Stimulated activated naive B cell treated with anti-CD40 and anti-IgM and Interleukin-4, amounts not matched to agents 10 μg/mL and 1 μg/mL and 100 μg/mL, for 72 hours (primary cell): ENCODE measurements around the gene MMD2.
A peak's percentile ranks its signal among the peaks of the same experiment; 100 is the strongest.
"Not testable (repeated sequence)": the region's sequence is repeated elsewhere in the genome, so short reads cannot be mapped to it uniquely, and the experiment has no call there.

ENCODE experiments used
- ATAC-seq, 2 donors: fragments of 150-1000 bp; cut with Tn5 transposase; replicated peaks; 2 replicates each; pipeline ENCODE4 v1.10.0; 2021; ENCODE audit warnings: moderate library complexity in 1 of 2
- DNase-seq: peaks from one replicate; pipeline ENCODE4 v3.0.0; 2021
- H3K27ac Mint-ChIP-seq: one replicate; pipeline ENCODE4 v1.8.0; 2022; ENCODE audit warnings: mild to moderate bottlenecking, mixed read lengths
- H3K27me3 Mint-ChIP-seq, 2 donors: one replicate each; pipeline ENCODE4 v1.8.0; 2022; ENCODE audit warnings: mixed read lengths in 2 of 2
- H3K36me3 Mint-ChIP-seq, 2 donors: one replicate each; pipeline ENCODE4 v1.8.0; 2022; ENCODE audit warnings: mixed read lengths in 2 of 2, mild to moderate bottlenecking in 1 of 2
- H3K4me1 Mint-ChIP-seq, 2 donors: one replicate each; pipeline ENCODE4 v1.8.0; 2022; ENCODE audit warnings: mixed read lengths in 2 of 2, mild to moderate bottlenecking in 1 of 2
- H3K4me3 Mint-ChIP-seq, 2 donors: one replicate each; pipeline ENCODE4 v1.8.0; 2022; ENCODE audit warnings: mild to moderate bottlenecking in 2 of 2, mixed read lengths in 2 of 2, moderate library complexity in 1 of 2
- H3K9me3 Mint-ChIP-seq, 2 donors: one replicate each; pipeline ENCODE4 v1.8.0; 2022; ENCODE audit warnings: mixed read lengths in 2 of 2, mild to moderate bottlenecking in 1 of 2

The MMD2 gene

DNA sequence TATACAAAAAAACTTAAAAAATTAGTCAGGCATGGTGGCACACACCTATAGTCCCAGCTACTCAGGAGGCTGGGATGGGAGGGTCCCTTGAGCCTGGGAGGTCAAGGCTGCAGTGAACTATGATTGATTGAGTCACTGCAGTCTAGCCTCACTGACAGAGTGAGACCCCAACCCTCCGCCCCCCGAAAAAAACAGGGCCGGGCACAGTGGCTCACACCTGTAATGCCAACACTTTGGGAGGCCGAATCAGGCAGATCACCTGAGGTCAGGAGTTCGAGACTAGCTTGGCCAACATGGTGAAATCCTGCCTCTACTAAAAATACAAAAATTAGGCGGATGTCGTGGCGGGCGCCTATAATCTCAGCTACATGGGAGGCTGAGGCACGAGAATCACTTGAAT is 13.5 kb upstream of the MMD2 start:
- Mint-ChIP-seq H3K36me3 (peaks cover 5 to 10% of the 10 kb centered on the region in 2 donors), H3K4me1 (peaks cover 2 to 22% of the 10 kb centered on the region in 2 donors)
- not testable (repeated sequence) for H3K9me3 Mint-ChIP-seq, H3K4me3 Mint-ChIP-seq, H3K27me3 Mint-ChIP-seq, DNase-seq, ATAC-seq, H3K27ac Mint-ChIP-seq

DNA sequence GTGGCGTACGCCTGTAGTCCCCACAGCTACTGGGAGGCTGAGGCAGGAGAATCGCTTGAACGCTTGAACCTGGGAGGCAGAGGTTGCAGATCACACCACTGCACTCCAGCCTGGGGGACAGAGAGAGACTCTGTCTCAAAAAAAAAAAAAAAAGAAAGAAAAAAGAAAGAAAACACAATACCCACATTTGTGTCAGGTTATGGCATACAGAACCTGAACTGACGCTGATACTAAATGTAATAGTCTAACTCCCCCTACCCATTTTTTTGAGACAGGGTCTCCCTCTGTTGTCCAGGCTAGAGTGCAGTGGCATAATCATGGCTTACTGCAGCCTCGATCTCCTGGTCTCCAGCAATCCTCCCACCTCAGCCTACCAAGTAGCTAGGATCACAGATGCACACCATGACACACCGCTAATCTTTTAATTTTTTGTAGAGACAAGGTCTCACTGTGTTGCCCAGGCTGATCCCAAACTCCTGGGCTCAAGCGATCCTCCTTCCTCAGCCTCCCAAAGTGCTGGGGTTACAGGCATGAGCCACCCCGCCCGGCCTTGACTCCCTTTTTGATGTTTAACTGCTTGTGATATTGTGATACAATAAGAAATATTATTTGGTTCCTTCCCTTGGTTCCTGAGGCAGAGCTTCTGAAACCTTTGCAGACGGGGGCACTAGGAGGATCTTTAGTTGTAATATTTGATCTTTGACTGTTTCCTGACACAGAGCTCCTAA is 6.5 kb upstream of the MMD2 start:
- H3K4me1 Mint-ChIP-seq: no peaks in the 10 kb centered on the region
- no peak for DNase-seq

DNA sequence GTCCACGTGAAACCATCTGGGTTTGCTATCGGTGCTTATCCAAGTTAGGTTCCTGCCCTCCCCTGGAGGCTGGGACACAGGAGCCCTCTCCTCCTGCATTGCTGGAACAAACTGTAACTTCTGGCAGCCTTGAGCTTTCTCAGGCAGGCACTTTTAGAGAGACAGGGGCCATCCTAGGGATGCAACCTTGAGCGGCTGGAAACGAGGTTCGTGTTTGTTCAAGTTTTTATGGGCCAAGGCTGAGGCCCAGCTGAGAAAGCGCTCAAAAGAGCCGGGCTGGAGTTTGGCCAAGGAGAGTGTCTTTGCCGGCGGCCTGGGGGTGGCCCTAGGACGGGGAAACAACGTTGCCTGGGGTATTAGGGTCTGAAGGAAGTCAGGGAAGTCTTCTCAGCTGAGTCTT is 5.5 kb upstream of the MMD2 start:
- no peaks in the 10 kb centered on the region for H3K36me3 Mint-ChIP-seq
- no peak overlapping the region for H3K4me3 Mint-ChIP-seq
- DNase-seq (no peak), ATAC-seq (no peak)
- no peak overlapping the region for H3K27ac Mint-ChIP-seq
- H3K9me3 Mint-ChIP-seq: no peaks in the 10 kb centered on the region
- H3K4me1 Mint-ChIP-seq: no peaks in the 10 kb centered on the region
- H3K27me3 Mint-ChIP-seq: peaks cover 40 to 41% of the 10 kb centered on the region in 2 donors

More for the DNA sequence above, 6.5 kb upstream of the MMD2 start:
- Mint-ChIP-seq H3K27me3 (peaks cover 37 to 40% of the 10 kb centered on the region in 2 donors), H3K9me3 (no peaks in the 10 kb centered on the region), H3K4me3 (no peak overlapping the region), H3K27ac (no peak overlapping the region), H3K36me3 (no peaks in the 10 kb centered on the region)
- no peak for ATAC-seq

DNA sequence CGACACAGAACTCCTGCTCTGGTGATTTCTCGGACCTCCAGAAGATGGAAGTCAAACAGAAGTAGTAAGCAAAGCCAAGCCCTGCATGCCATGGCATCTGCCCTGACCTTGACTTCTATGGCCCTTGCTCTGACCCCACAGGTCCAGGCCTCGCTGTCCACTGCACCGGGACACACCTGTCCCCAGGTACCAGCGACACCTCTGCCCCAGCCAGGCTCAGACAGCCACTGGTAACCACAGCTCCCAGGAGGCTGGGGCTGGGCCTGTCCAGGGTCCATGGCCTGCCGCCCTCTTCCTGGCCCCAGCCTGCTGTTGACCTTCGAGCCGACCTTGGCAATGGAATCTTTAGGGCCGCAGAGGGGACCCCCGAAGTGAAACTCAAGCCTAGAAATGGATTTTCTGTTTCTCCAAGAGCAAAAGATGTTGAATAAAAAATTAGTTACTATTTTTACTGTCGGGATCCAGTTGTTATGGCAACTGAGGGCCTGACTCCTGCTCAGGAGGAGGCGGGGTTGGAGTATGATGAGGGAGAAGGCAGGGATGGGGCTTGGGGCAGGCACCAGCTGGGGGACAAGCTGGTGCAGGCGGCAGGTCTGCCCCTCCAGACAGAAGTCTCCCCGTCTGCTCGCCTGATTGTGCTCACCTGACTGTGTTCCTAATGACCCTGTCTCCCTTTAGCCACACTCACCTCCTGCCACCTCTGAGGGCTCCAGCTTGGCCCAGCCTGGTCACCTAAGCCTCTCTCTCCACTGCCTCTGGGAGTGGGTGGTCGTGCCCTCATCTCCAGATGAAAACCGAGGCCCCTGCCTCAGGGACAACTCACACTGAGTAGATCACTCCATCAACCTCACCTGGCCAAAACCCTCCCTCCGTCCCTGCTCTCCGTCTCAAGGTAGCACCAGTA is 4.1 kb upstream of the MMD2 start:
- Mint-ChIP-seq H3K4me1 (peaks cover 5 to 6% of the 10 kb centered on the region in 2 donors), H3K27me3 (peaks cover 45 to 47% of the 10 kb centered on the region in 2 donors), H3K9me3 (no peaks in the 10 kb centered on the region), H3K4me3 (no peak overlapping the region), H3K36me3 (peaks cover 3 to 5% of the 10 kb centered on the region in 2 donors), H3K27ac (no peak overlapping the region)
- no peak for DNase-seq
- ATAC-seq: no peak

DNA sequence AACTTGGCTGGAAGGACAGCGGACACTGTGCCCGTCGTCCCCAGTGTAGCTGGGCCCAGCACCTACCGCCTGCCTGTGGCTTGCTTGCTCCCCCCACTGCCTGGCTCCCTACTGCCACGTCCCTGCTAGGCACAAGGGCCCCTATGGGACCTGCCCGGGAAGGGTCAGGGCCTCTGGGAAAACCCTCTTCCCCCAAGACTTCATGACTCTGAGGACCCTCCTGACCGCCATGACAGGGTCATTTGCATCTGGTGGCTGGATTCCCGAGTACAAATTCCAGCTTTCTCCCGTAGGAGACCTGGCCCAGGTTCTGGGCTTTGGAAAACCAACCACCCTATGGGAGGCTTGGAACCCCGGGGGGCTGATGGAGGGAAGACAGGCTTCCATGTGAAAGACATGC is 1.4 kb upstream of the MMD2 start:
- Mint-ChIP-seq H3K4me3 (no peak overlapping the region), H3K27ac (no peak overlapping the region), H3K27me3 (peaks cover 51 to 66% of the 10 kb centered on the region in 2 donors), H3K4me1 (peaks cover 5 to 11% of the 10 kb centered on the region in 2 donors), H3K36me3 (peaks cover 3 to 5% of the 10 kb centered on the region in 2 donors), H3K9me3 (no peaks in the 10 kb centered on the region)
- ATAC-seq (no peak), DNase-seq (no peak)

GRCh38 chr7:4959893-4960292 is 906 bp upstream of the MMD2 start:
- H3K4me3 Mint-ChIP-seq: no peak overlapping the region

DNA sequence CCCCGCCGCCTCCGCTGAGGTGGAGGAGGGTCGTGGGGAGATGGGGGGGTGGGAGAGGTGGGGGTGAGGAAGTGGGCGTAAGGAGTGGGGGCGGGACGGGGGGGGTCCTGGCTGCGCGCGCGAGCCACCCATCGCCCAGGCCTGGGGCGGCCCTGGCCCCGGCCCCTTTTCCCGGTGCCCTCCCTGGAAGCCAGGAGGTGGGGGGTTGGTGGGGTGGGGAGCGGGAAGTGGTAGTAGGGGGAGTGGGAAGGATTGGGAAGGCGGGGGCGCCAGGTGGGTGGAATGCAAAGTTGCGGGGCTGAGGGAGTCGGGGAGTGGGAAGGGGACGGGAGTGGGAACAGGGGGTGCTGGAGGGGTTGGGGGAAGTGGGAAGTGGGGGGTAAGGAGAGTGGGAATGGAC is 319 bp upstream of the MMD2 start:
- DNase-seq (no peak), ATAC-seq (no peak)
- Mint-ChIP-seq H3K4me3 (no peak overlapping the region), H3K36me3 (peaks cover 3 to 5% of the 10 kb centered on the region in 2 donors), H3K27ac (no peak overlapping the region), H3K4me1 (peaks cover 5 to 11% of the 10 kb centered on the region in 2 donors), H3K27me3 (peaks cover 52 to 70% of the 10 kb centered on the region in 2 donors), H3K9me3 (no peaks in the 10 kb centered on the region)

More at GRCh38 chr7:4959893-4960292, 906 bp upstream of the MMD2 start:
- Mint-ChIP-seq H3K27ac (no peak overlapping the region), H3K36me3 (peaks cover 3 to 5% of the 10 kb centered on the region in 2 donors), H3K27me3 (peaks cover 55 to 70% of the 10 kb centered on the region in 2 donors), H3K4me1 (peaks cover 5 to 11% of the 10 kb centered on the region in 2 donors), H3K9me3 (no peaks in the 10 kb centered on the region)
- no peak for ATAC-seq
- DNase-seq: no peak

DNA sequence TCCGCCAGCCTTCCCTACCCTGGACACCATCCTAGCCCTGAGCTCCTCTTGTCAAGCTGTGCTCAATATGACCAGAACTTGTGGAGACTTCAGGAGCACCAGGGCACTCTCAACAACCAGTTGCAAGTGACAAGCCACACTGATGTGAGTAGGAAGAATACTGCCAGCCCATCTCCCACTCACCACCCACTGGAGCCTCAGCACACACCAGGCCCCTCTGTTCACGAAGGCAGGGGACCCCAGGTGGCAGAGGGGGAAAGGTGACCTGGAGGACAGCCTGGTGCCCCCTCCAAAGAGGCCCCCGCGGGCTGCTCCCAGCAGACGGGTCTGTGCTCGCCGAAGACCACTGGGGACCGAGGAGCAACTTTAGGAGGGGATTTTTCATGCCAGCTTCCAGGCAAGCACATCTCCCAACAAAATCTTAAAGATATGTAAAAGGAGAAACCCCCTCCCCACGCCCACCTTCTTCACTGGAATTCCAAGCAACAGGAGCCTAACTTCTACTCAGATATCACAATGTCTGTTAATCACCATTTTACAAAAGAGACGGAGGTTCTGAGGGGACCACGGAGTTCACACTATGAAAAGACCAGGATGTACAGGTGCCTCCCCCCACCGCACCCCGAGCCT is 1.0 kb downstream of the MMD2 start:
- no peaks in the 10 kb centered on the region for H3K9me3 Mint-ChIP-seq
- no peak overlapping the region for H3K27ac Mint-ChIP-seq
- H3K36me3 Mint-ChIP-seq: peaks cover 3 to 5% of the 10 kb centered on the region in 2 donors
- ATAC-seq: no peak
- peaks cover 5 to 12% of the 10 kb centered on the region in 2 donors for H3K4me1 Mint-ChIP-seq
- H3K4me3 Mint-ChIP-seq: peak overlapping the region; percentile 49 to 78
- DNase-seq: no peak
- H3K27me3 Mint-ChIP-seq: peaks cover 50 to 71% of the 10 kb centered on the region in 2 donors

DNA sequence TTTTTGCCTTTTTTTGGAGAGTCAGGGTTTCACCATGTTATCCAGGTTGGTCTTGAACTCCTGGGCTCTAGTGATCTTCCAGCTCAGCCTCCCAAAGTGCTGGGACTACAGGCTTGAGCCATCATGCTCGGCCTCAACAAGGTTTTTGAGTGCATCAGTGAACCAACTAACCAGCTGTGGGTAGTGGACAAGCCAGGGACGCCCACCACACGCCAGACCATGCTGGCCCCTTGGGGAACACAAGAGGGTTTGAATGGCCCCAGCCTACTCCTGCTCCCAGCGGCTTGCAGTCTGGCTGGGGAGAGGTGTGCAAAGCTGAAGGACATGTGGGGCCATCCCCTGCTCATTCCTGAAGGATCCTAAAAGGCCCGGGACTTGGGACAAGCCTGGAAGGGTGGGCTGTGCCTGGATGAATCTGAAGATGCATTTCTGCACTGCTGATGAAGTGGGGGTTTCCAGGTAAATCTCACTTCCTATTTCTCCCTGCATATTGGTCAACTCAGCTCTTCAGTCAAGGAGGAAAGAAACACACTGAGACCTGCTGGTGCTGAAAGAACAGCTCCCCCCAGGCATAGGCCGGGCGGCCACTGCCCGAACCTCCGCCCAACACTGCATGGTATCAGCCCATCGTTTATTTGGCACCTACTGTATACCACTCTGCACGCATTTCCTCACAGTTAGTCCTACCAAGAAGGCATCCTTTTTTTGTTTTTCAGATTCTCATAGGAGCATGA is 6.9 kb downstream of the MMD2 start:
- H3K27ac Mint-ChIP-seq: no peak overlapping the region
- H3K36me3 Mint-ChIP-seq: no peaks in the 10 kb centered on the region
- peaks cover 8 to 15% of the 10 kb centered on the region in 2 donors for H3K9me3 Mint-ChIP-seq
- H3K27me3 Mint-ChIP-seq: peaks cover 48 to 65% of the 10 kb centered on the region in 2 donors
- ATAC-seq: peak; percentile 96 to 98
- H3K4me1 Mint-ChIP-seq: peaks cover 7 to 12% of the 10 kb centered on the region in 2 donors
- H3K4me3 Mint-ChIP-seq: no peak overlapping the region
- DNase-seq: peak; percentile 55

DNA sequence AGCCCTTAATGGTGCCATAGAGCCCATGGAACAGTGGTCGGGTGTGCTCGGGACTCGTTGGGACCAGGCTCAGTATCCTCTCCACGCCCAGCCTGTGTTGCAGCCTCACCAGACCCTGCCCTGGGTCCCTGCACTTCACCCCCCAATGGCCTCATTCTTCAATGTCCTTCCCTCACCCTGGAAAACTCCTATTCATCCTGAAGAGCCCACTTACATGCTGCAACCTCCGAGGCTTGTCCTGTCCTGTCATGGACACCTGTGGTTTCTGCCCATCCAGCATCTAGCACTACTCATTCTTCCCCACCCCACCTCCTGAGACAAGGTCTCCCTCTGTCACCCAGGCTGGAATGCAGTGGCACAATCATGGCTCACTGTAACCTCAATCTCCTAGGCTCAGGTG is 7.7 kb downstream of the MMD2 start:
- Mint-ChIP-seq H3K4me3 (no peak overlapping the region), H3K36me3 (no peaks in the 10 kb centered on the region), H3K9me3 (peaks cover 8 to 15% of the 10 kb centered on the region in 2 donors), H3K4me1 (peaks cover 7 to 12% of the 10 kb centered on the region in 2 donors), H3K27ac (no peak overlapping the region), H3K27me3 (peaks cover 42 to 61% of the 10 kb centered on the region in 2 donors)
- DNase-seq (no peak), ATAC-seq (no peak)

DNA sequence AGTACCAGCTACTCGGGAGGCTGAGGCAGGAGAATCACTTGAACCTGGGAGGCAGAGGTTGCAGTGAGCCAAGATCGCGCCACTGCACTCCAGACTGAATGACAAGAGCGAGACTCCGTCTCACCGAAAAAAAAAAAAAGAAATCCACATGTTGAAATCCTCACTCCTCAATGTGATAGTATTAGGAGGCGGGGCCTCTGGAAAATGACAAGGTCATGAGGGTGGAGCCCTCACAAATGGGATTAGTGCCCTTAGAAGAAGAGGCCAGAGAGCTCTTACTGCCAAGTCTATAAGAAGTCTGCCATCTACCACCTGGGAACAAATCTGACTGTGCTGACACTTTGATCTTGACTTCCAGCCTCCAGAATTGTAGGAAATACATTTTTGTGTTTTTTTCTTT is 10.6 kb downstream of the MMD2 start:
- DNase-seq (no peak), ATAC-seq (no peak)
- no peak overlapping the region for H3K4me3 Mint-ChIP-seq
- H3K4me1 Mint-ChIP-seq: peaks cover 7 to 12% of the 10 kb centered on the region in 2 donors
- H3K36me3 Mint-ChIP-seq: no peaks in the 10 kb centered on the region
- H3K27me3 Mint-ChIP-seq: peaks cover 32 to 61% of the 10 kb centered on the region in 2 donors
- peaks cover 8 to 15% of the 10 kb centered on the region in 2 donors for H3K9me3 Mint-ChIP-seq
- H3K27ac Mint-ChIP-seq: no peak overlapping the region

DNA sequence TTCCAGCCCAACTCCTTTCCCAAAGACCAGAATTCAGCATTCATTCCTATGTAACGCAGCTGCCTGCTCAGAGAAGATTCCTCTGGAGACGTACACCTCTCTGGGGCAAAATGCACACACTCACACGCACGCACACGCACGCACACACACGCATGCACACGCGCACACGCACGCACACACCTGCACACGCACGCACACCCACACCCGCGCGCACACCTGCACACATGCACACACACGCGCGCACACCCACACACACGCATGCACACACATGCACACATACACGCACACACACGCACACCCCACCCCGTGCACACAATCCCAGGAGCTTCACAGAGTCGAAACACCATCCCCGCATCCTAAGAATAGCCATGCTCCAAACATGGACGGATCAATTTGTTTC is 13.0 kb downstream of the MMD2 start:
- no peak for ATAC-seq
- peaks cover 22 to 51% of the 10 kb centered on the region in 2 donors for H3K27me3 Mint-ChIP-seq
- no peaks in the 10 kb centered on the region for H3K4me1 Mint-ChIP-seq
- H3K9me3 Mint-ChIP-seq: peaks cover 7 to 15% of the 10 kb centered on the region in 2 donors
- H3K4me3 Mint-ChIP-seq: no peak overlapping the region
- H3K27ac Mint-ChIP-seq: no peak overlapping the region
- no peak for DNase-seq
- no peaks in the 10 kb centered on the region for H3K36me3 Mint-ChIP-seq

- no peaks in the 10 kb centered on the region for H3K4me1 Mint-ChIP-seq
- no peak overlapping the region for H3K27ac Mint-ChIP-seq
- ATAC-seq (no peak), DNase-seq (no peak)
- no peak overlapping the region for H3K4me3 Mint-ChIP-seq
- H3K9me3 Mint-ChIP-seq: peaks cover 7 to 15% of the 10 kb centered on the region in 2 donors
- H3K36me3 Mint-ChIP-seq: no peaks in the 10 kb centered on the region
- peaks cover 13 to 46% of the 10 kb centered on the region in 2 donors for H3K27me3 Mint-ChIP-seq
Measured at GRCh38 chr7:4944939-4945338, 14.0 kb downstream of the MMD2 start.

DNA sequence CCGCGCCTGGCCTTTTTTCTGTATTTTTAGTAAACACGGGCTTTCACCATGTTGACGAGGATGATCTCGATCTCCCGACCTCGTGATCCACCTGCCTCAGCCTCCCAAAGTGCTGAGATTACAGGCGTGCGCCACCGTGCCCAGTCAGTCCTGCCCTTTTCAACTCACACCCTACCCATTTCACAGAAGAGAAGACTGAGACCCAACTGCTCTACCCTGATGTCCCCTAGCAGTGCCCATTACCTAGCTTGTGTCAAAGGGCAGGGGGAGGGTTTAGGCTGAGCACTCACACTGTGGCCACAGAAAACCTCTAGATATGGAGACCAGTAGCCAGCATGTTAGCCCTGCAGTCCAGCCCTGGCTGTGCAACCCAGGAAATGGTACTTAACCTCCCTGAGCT is 15.7 kb downstream of the MMD2 start:
- Mint-ChIP-seq H3K9me3 (peaks cover 3 to 5% of the 10 kb centered on the region in 2 donors), H3K27ac (no peak overlapping the region), H3K36me3 (no peaks in the 10 kb centered on the region), H3K4me1 (no peaks in the 10 kb centered on the region), H3K4me3 (no peak overlapping the region), H3K27me3 (peaks cover 10 to 41% of the 10 kb centered on the region in 2 donors)
- ATAC-seq (no peak), DNase-seq (no peak)
